HL-60/S4 treated with retinoic acid at 250 ng/mL for 4 days and 3 days (cell line): Measurements from ENCODE around the gene TLE1.

Experiments used
- in situ Hi-C: fragments of 300-500 bp; cut with MboI; formaldehyde crosslinking; loops from 2 replicates; pipeline ENCODE4 v1.7.0; 2022; ENCODE audit warnings: low sequenced_read_pairs

The TLE1 gene

GRCh38 chr9:81686614-81687520 lies 2.5 kb downstream of the TLE1 start:
- in situ Hi-C loops, result no loop called here

GRCh38 chr9:81685763-81686613 lies 3.4 kb downstream of the TLE1 start:
- in situ Hi-C loops, result no loop called here

- in situ Hi-C loops, result no loop called here
Measured at GRCh38 chr9:81684635-81685034, 4.7 kb downstream of the TLE1 start.

GRCh38 chr9:81683704-81684103 lies 5.6 kb downstream of the TLE1 start:
- in situ Hi-C loops, result no loop called here

GRCh38 chr9:81683238-81683637 lies 6.1 kb downstream of the TLE1 start:
- in situ Hi-C loops, result no loop called here

GRCh38 chr9:81682797-81683196 lies 6.5 kb downstream of the TLE1 start:
- in situ Hi-C loops, result no loop called here

GRCh38 chr9:81682177-81682576 lies 7.2 kb downstream of the TLE1 start:
- in situ Hi-C loops, result no loop called here

- in situ Hi-C loops, result no loop called here
Measured at GRCh38 chr9:81680506-81680905, 8.8 kb downstream of the TLE1 start.

- in situ Hi-C loops, result no loop called here
Measured at GRCh38 chr9:81680006-81680405, 9.3 kb downstream of the TLE1 start.

- in situ Hi-C loops, result no loop called here
Measured at GRCh38 chr9:81678088-81678487, 11.3 kb downstream of the TLE1 start.

- in situ Hi-C loops, result no loop called here
Measured at GRCh38 chr9:81676395-81676794, 13.0 kb downstream of the TLE1 start.

- in situ Hi-C loops, result no loop called here
Measured at GRCh38 chr9:81673310-81673709, 16.0 kb downstream of the TLE1 start.

GRCh38 chr9:81671880-81672280 lies 17.5 kb downstream of the TLE1 start:
- in situ Hi-C loops, result no loop called here

- in situ Hi-C loops, result no loop called here
Measured at GRCh38 chr9:81669866-81670265, 19.5 kb downstream of the TLE1 start.

- in situ Hi-C loops, result no loop called here
Measured at GRCh38 chr9:81669041-81669651, 20.2 kb downstream of the TLE1 start.

- in situ Hi-C loops, result no loop called here
Measured at GRCh38 chr9:81666123-81666522, 23.2 kb downstream of the TLE1 start.

GRCh38 chr9:81665322-81665871 lies 23.9 kb downstream of the TLE1 start:
- in situ Hi-C loops, result no loop called here

GRCh38 chr9:81664638-81665222 lies 24.6 kb downstream of the TLE1 start:
- in situ Hi-C loops, result no loop called here

- in situ Hi-C loops, result no loop called here
Measured at GRCh38 chr9:81661339-81661738, 28.0 kb downstream of the TLE1 start.

GRCh38 chr9:81656871-81657337 lies 32.4 kb downstream of the TLE1 start:
- in situ Hi-C loops, result no loop called here

- in situ Hi-C loops, result no loop called here
Measured at GRCh38 chr9:81656004-81656403, 33.3 kb downstream of the TLE1 start.
